Endothelial cell of umbilical vein (primary cell): ENCODE results near the gene AP1B1. TPM values are rescaled to one million over a fixed set of nuclear protein-coding genes. Genes with fewer than 3 reads are reported as not detected.

Experiments used
- BruUV-seq: library from RNA; stranded (reverse); fragments of 400-500 nt; replicated peaks from 2 replicates; lab custom pipeline; 2021; lab: Mats Ljungman, UMichigan
- CTCF ChIA-PET: fragments of 300-600, 350-600 bp; sonication (Branson Sonifier 250); formaldehyde crosslinking; loops from one replicate; lab custom pipeline; 2021; ENCODE audit warnings: antibody characterized with exemption, inconsistent platforms; lab: Charles Lee
- POLR2A ChIA-PET: fragments of 300-600, 350-600 bp; sonication (Branson Sonifier 250); formaldehyde crosslinking; loops from one replicate; lab custom pipeline; 2021; ENCODE audit warnings: antibody characterized with exemption, inconsistent platforms; lab: Charles Lee
- DNase-seq: peaks from one replicate; pipeline ENCODE4 v3.0.0-alpha.2; 2011; ENCODE audit warnings: low read depth, low spot score
- FAIRE-seq: peaks from 2 replicates; lab custom pipeline; 2011; peaks lifted over from hg19 to GRCh38; lab: Jason Lieb, UNC
- H2AFZ ChIP-seq: 2 replicates; pipeline ENCODE4 v1.6.0; 2012; ENCODE audit warnings: low read depth, low read length, control low read depth, inconsistent platforms
- H3K27ac ChIP-seq: 2 replicates; pipeline ENCODE4 v1.5.1; 2011; ENCODE audit warnings: low read depth, mild to moderate bottlenecking, control low read depth, low read length, moderate library complexity; ENCODE audit not compliant: insufficient read depth
- H3K27me3 ChIP-seq, 2 experiments: 2 replicates each; pipeline versions ENCODE4 v1.6.0 to v1.6.1; 2011; ENCODE audit warnings: low read length in 2 of 2, mixed read lengths in 1 of 2; ENCODE audit not compliant: control insufficient read depth in 2 of 2, insufficient read depth in 2 of 2
- H3K36me3 ChIP-seq, 2 experiments: 2 replicates in 1 of 2; 3 replicates in 1 of 2; pipeline ENCODE4 v1.5.1; 2011; ENCODE audit warnings: low read length in 2 of 2, mild to moderate bottlenecking in 1 of 2, moderate library complexity in 1 of 2; ENCODE audit not compliant: control insufficient read depth in 2 of 2, insufficient read depth in 2 of 2; ENCODE audit errors: extremely low read depth in 1 of 2
- H3K4me1 ChIP-seq: 3 replicates; pipeline ENCODE4 v1.5.1; 2011; ENCODE audit warnings: mild to moderate bottlenecking, low read length; ENCODE audit not compliant: control insufficient read depth, insufficient read depth; ENCODE audit errors: extremely low read depth
- H3K4me2 ChIP-seq: 2 replicates; pipeline ENCODE4 v1.6.1; 2011; ENCODE audit warnings: low read length, control low read depth, mixed read lengths; ENCODE audit not compliant: insufficient read depth
- H3K4me3 ChIP-seq, 3 experiments: fragments of 200-600 bp in 1 of 3; sonication (generic), shearing (Covaris generic) in 1 of 3; replicated peaks in 1 of 3; 2 replicates each; pipeline ENCODE4 v1.5.1; 2011 to 2016; ENCODE audit warnings: control low read depth in 3 of 3, low read length in 3 of 3, mild to moderate bottlenecking in 2 of 3, inconsistent platforms in 1 of 3, low read depth in 1 of 3, moderate library complexity in 1 of 3; ENCODE audit not compliant: insufficient read depth in 1 of 3
- H3K79me2 ChIP-seq: 2 replicates; pipeline ENCODE4 v1.6.0; 2012; ENCODE audit warnings: low read length, inconsistent platforms; ENCODE audit not compliant: control insufficient read depth, insufficient read depth
- H3K9ac ChIP-seq: replicated peaks from 2 replicates; pipeline ENCODE3; 2011; ENCODE audit warnings: low read length, control low read depth; ENCODE audit not compliant: insufficient read depth; ENCODE audit errors: extremely low read depth
- H3K9me1 ChIP-seq: replicated peaks from 3 replicates; pipeline ENCODE4 v1.6.0; 2011; ENCODE audit warnings: mild to moderate bottlenecking, low read length; ENCODE audit not compliant: control insufficient read depth, insufficient read depth; ENCODE audit errors: extremely low read depth
- H3K9me3 ChIP-seq: replicated peaks from 2 replicates; pipeline ENCODE4 v1.5.1; 2012; ENCODE audit warnings: low read length, inconsistent platforms; ENCODE audit not compliant: control insufficient read depth, insufficient read depth
- H4K20me1 ChIP-seq: replicated peaks from 2 replicates; pipeline ENCODE3; 2011; ENCODE audit warnings: mild to moderate bottlenecking, low read length; ENCODE audit not compliant: control insufficient read depth, insufficient read depth; ENCODE audit errors: extremely low read depth
- CTCF ChIP-seq, 2 donors: IDR thresholded peaks; 1 replicate in 1 of 2; 2 replicates in 1 of 2; pipeline ENCODE4 v1.5.1; 2011; ENCODE audit warnings: low read length in 2 of 2, mild to moderate bottlenecking in 2 of 2, moderate library complexity in 2 of 2, control low read depth in 1 of 2, inconsistent platforms in 1 of 2, low read depth in 1 of 2; ENCODE audit not compliant: insufficient read depth in 1 of 2; ENCODE audit errors: extremely low read depth in 1 of 2
- EZH2 ChIP-seq: IDR thresholded peaks from 2 replicates; pipeline ENCODE4 v1.6.1; 2012; ENCODE audit warnings: borderline replicate concordance, low read depth, mild to moderate bottlenecking, moderate library complexity, low read length, inconsistent platforms; ENCODE audit not compliant: severe bottlenecking
- FOS ChIP-seq: IDR thresholded peaks from 2 replicates; pipeline ENCODE4 v1.6.1; 2011; ENCODE audit warnings: mild to moderate bottlenecking, low read length, moderate library complexity, borderline replicate concordance; ENCODE audit not compliant: insufficient read depth
- GATA2 ChIP-seq: IDR thresholded peaks from 2 replicates; pipeline ENCODE4 v1.7.0; 2011; ENCODE audit warnings: low read depth, mild to moderate bottlenecking, moderate library complexity, mixed read lengths, low read length; ENCODE audit not compliant: insufficient read length, insufficient read depth
- JUN ChIP-seq: IDR thresholded peaks from 2 replicates; pipeline ENCODE4 v1.6.1; 2011; ENCODE audit warnings: borderline replicate concordance, low read depth; ENCODE audit not compliant: insufficient read length, insufficient read depth
- MAX ChIP-seq: IDR thresholded peaks from 2 replicates; pipeline ENCODE4 v1.6.1; 2011; ENCODE audit not compliant: insufficient read depth, insufficient read length
- MYC ChIP-seq: IDR thresholded peaks from one replicate; pipeline ENCODE4 v1.6.1; 2011; ENCODE audit warnings: mild to moderate bottlenecking, low read depth, low read length
- POLR2A ChIP-seq: IDR thresholded peaks from 2 replicates; pipeline ENCODE4 v1.6.1; 2012; ENCODE audit warnings: low read depth, mild to moderate bottlenecking, control low read depth, low read length
- POLR2AphosphoS5 ChIP-seq: IDR thresholded peaks from 2 replicates; pipeline ENCODE4 v1.6.1; 2012; ENCODE audit warnings: low read depth, mild to moderate bottlenecking, control low read depth, low read length, moderate library complexity; ENCODE audit not compliant: insufficient read depth
- dilution Hi-C: fragments of 300-500 bp; cut with MboI; formaldehyde crosslinking; loops from one replicate; pipeline ENCODE4 v1.15.0; 2019; ENCODE audit warnings: low sequenced_read_pairs; ENCODE audit not compliant: extremely low pct_ligation_motif_present
- intact Hi-C: fragments of 100-400 bp; cut with micrococcal nuclease; formaldehyde crosslinking; loops from one replicate; pipeline ENCODE4 v1.10.0; 2022
- polyA plus RNA-seq, 4 experiments: library from polyadenylated mRNA; depleted of rRNA in 3 of 4; stranded (reverse) in 3 of 4; unstranded in 1 of 4; fragments of >200 nt; gene quantifications; 2 replicates each; pipeline versions ENCODE4 v1.2.1 to v1.2.3, GENCODE V29; 2011 to 2012; ENCODE audit warnings: missing spikeins in 1 of 4
- total RNA-seq: library from RNA; stranded (reverse); gene quantifications from 2 replicates; pipeline ENCODE4 v1.2.3, GENCODE V29; 2021

The AP1B1 gene
- total and polyA plus RNA-seq, 2 donors (not counting 3 experiments of a cell fraction or from before 2014, with no cell fraction given) = 107 to 131 TPM

GRCh38 chr22:29299136-29299900 is 89.1 kb downstream of the AP1B1 start:
- intact Hi-C loops (no loop called here), dilution Hi-C loops (no loop called here)
- DNase-seq (no peak), FAIRE-seq (no peak)
- ChIA-PET POLR2A (interaction anchor here (0.7 kb wide), 1 partner anchor 12 kb away, joined by 3 read pairs; no protein-coding TSS in a partner anchor), CTCF (no interaction called here)
- TF ChIP-seq GATA2 = no peak
- no peak for TF ChIP-seq POLR2AphosphoS5
- no peak for TF ChIP-seq POLR2A
- TF ChIP-seq MAX = no peak
- no peak for TF ChIP-seq EZH2
- TF ChIP-seq MYC = no peak
- TF ChIP-seq JUN = no peak
- no peak for TF ChIP-seq FOS
- no peak for TF ChIP-seq CTCF (IDR thresholded peaks at IDR 0.05; ENCODE audit: extremely low read depth in 1 of 2, insufficient read depth in 1 of 2, low read depth in 1 of 2, low read length in 2 of 2)
- Histone ChIP-seq H3K9me1 (no peaks in the 10 kb centered on the region), H4K20me1 (peaks cover 2% of the 10 kb centered on the region), H3K27ac (no peak overlapping the region), H3K4me1 (no peaks in the 10 kb centered on the region), H3K79me2 (no peaks in the 10 kb centered on the region), H3K36me3 (peaks cover 32 to 41% of the 10 kb centered on the region in 2 experiments), H3K9me3 (no peaks in the 10 kb centered on the region), H3K27me3 (no peaks in the 10 kb centered on the region), H3K4me3 (no peak overlapping the region), H2AFZ (no peak overlapping the region), H3K9ac (no peak overlapping the region), H3K4me2 (no peak overlapping the region)
- BruUV-seq = no TSS peak
